Myocyte (in vitro differentiated cells): Measurements from ENCODE around the gene EXOSC10. TPM values are rescaled to one million over a fixed set of nuclear protein-coding genes. Genes with fewer than 3 reads are reported as not detected.

ENCODE experiments used
- total RNA-seq: library from RNA; depleted of rRNA; stranded (reverse); fragments of >200 nt; gene quantifications from 2 replicates; pipeline ENCODE4 v1.2.3, GENCODE V29; 2014

The EXOSC10 gene
- total RNA-seq, 1 donor from 2014 or later: 53.4 TPM

Other genes starting within 250 kb of the EXOSC10 start
- 60.0 and 66.5 TPM in 2 replicates for gene TARDBP, start 87.2 kb downstream of the EXOSC10 start, total RNA-seq
- gene MASP2, start 52.6 kb downstream of the EXOSC10 start, total RNA-seq: not detected in 2 replicates
- 32.2 and 52.1 TPM in 2 replicates for gene SRM, start 39.9 kb downstream of the EXOSC10 start, total RNA-seq
- gene ANGPTL7, start 89.5 kb upstream of the EXOSC10 start, total RNA-seq: 0.99 and 2.8 TPM in 2 replicates
- 50.2 and 54.7 TPM in 2 replicates for gene MTOR, start 162.7 kb upstream of the EXOSC10 start, total RNA-seq
- 12.6 and 15.6 TPM in 2 replicates for gene UBIAD1, start 173.3 kb upstream of the EXOSC10 start, total RNA-seq